ENCODE measurements around the gene CNIH2.

- TF ChIP-seq CTCF (IDR thresholded peaks at IDR 0.05; ENCODE audit: control extremely low read depth in 1 of 3, insufficient read depth in 1 of 3, low read depth in 1 of 3, low read length in 3 of 3), result peak in 2 of 3 experiments; percentile 73 to 86; a peak in 3 of 4 replicates
- no peak for TF ChIP-seq MAX (IDR thresholded peaks at IDR 0.05)
- 0 out of 4 replicates have a peak, but pooled peaks of 1 of the 2 experiments have one; percentile 28 for TF ChIP-seq SIN3A (conservative IDR thresholded peaks at IDR 0.05 in 1 of 2, IDR thresholded peaks at IDR 0.05 in 1 of 2; ENCODE audit: low read depth in 1 of 2, low read length in 2 of 2)
- TF ChIP-seq ATF2 (IDR thresholded peaks at IDR 0.05; ENCODE audit: low read length), result no peak
- TF ChIP-seq TCF12 (IDR thresholded peaks at IDR 0.05; ENCODE audit: low read depth, low read length), result no peak
- no peak for TF ChIP-seq POLR2A (IDR thresholded peaks at IDR 0.05; ENCODE audit: control extremely low read depth in 1 of 2, low read depth in 2 of 2, low read length in 2 of 2)
- TF ChIP-seq JUN (IDR thresholded peaks at IDR 0.05; ENCODE audit: low read depth, low read length), result no peak
- TF ChIP-seq JUND (IDR thresholded peaks at IDR 0.05; ENCODE audit: low read length), result no peak
- no peak for TF ChIP-seq ZNF274 (IDR thresholded peaks at IDR 0.05; ENCODE audit: borderline replicate concordance, extremely low read depth, low read length)
- no peak for TF ChIP-seq USF2 (IDR thresholded peaks at IDR 0.05; ENCODE audit: low read length)
Observed at GRCh38 chr11:66264914-66265313, 13.1 kb upstream of the CNIH2 start.

Data from H1 (cell line).